ENCODE measurements around the gene GLUD2.

GRCh38 chrX:120999413-120999812, 48.0 kb upstream of the GLUD2 start:
- no peak for TF ChIP-seq EZH2phosphoT487 (IDR thresholded peaks at IDR 0.05; ENCODE audit: low read depth)
- TF ChIP-seq, protein P1, sequence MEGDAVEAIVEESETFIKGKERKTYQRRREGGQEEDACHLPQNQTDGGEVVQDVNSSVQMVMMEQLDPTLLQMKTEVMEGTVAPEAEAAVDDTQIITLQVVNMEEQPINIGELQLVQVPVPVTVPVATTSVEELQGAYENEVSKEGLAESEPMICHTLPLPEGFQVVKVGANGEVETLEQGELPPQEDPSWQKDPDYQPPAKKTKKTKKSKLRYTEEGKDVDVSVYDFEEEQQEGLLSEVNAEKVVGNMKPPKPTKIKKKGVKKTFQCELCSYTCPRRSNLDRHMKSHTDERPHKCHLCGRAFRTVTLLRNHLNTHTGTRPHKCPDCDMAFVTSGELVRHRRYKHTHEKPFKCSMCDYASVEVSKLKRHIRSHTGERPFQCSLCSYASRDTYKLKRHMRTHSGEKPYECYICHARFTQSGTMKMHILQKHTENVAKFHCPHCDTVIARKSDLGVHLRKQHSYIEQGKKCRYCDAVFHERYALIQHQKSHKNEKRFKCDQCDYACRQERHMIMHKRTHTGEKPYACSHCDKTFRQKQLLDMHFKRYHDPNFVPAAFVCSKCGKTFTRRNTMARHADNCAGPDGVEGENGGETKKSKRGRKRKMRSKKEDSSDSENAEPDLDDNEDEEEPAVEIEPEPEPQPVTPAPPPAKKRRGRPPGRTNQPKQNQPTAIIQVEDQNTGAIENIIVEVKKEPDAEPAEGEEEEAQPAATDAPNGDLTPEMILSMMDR (IDR thresholded peaks at IDR 0.05; ENCODE audit: low read depth, low read length) = no peak
